IMR-90 (cell line): ENCODE data around the gene NPAS2. TPM values are rescaled to one million over a fixed set of nuclear protein-coding genes. Genes with fewer than 3 reads are reported as not detected.

Experiments used
- ATAC-seq: fragments of 200-7000 bp; cut with Tn5 transposase; 2 replicates; pipeline ENCODE4 v1.9.1; 2020; ENCODE audit warnings: low read depth, mild to moderate bottlenecking, moderate library complexity
- BruUV-seq: library from RNA; stranded (reverse); fragments of 400-500 nt; replicated peaks from 2 replicates; lab custom pipeline; 2021; lab: Mats Ljungman, UMichigan
- CTCF ChIA-PET: fragments of 300-600 bp; formaldehyde crosslinking; extraction: SDS; loops from one replicate; lab custom pipeline; 2021; ENCODE audit warnings: antibody characterized with exemption; lab: Yijun Ruan, JAX
- POLR2A ChIA-PET: fragments of 300-600 bp; sonication (Branson Sonifier 250); formaldehyde crosslinking; loops from one replicate; lab custom pipeline; 2022; ENCODE audit warnings: antibody characterized with exemption; ENCODE audit not compliant: unreplicated experiment; lab: Charles Lee
- DNase-seq: peaks from one replicate; pipeline ENCODE4 v3.0.0; 2013
- H2AFZ ChIP-seq: replicated peaks from 2 replicates; pipeline ENCODE3; 2013; ENCODE audit warnings: low read length, mild to moderate bottlenecking; ENCODE audit not compliant: poor library complexity
- H2AK5ac ChIP-seq: 2 replicates; pipeline ENCODE4 v1.6.1; 2013; ENCODE audit warnings: low read depth, low read length, inconsistent platforms
- H2AK9ac ChIP-seq: replicated peaks from 2 replicates; pipeline ENCODE3; 2013; ENCODE audit warnings: mild to moderate bottlenecking, low read depth, low read length, moderate library complexity; ENCODE audit not compliant: poor library complexity
- H2BK120ac ChIP-seq: 2 replicates; pipeline ENCODE4 v1.6.1; 2013; ENCODE audit warnings: low read depth, low read length, inconsistent platforms
- H2BK15ac ChIP-seq: 3 replicates; pipeline ENCODE4 v1.6.1; 2013; ENCODE audit warnings: low read depth, low read length, inconsistent platforms
- H2BK20ac ChIP-seq: 2 replicates; pipeline ENCODE4 v1.6.1; 2013; ENCODE audit warnings: low read depth, mild to moderate bottlenecking, inconsistent platforms, low read length, moderate library complexity
- H2BK5ac ChIP-seq: 2 replicates; pipeline ENCODE4 v1.6.1; 2013; ENCODE audit warnings: mild to moderate bottlenecking, low read depth, low read length, inconsistent platforms; ENCODE audit not compliant: poor library complexity, severe bottlenecking
- H3K14ac ChIP-seq: replicated peaks from 2 replicates; pipeline ENCODE4 v1.6.1; 2013; ENCODE audit warnings: low read depth, low read length, inconsistent platforms
- H3K18ac ChIP-seq: 2 replicates; pipeline ENCODE4 v1.6.1; 2013; ENCODE audit warnings: low read depth, low read length, control low read depth
- H3K23ac ChIP-seq: 2 replicates; pipeline ENCODE4 v1.6.1; 2013; ENCODE audit warnings: low read depth, low read length, inconsistent platforms
- H3K27ac ChIP-seq: 2 replicates; pipeline ENCODE4 v1.5.1; 2013; ENCODE audit warnings: mild to moderate bottlenecking, control low read depth, low read length; ENCODE audit not compliant: insufficient read depth
- H3K27me3 ChIP-seq: 2 replicates; pipeline ENCODE4 v1.6.1; 2013; ENCODE audit warnings: low read length; ENCODE audit not compliant: control insufficient read depth, insufficient read depth
- H3K36me3 ChIP-seq: 2 replicates; pipeline ENCODE4 v1.6.1; 2013; ENCODE audit warnings: low read length, mixed read lengths; ENCODE audit not compliant: control insufficient read depth, insufficient read depth
- H3K4ac ChIP-seq: 2 replicates; pipeline ENCODE4 v1.6.1; 2013; ENCODE audit warnings: low read depth, low read length, inconsistent platforms
- H3K4me1 ChIP-seq: 2 replicates; pipeline ENCODE4 v1.6.1; 2013; ENCODE audit warnings: low read length, mixed read lengths; ENCODE audit not compliant: control insufficient read depth, insufficient read depth
- H3K4me2 ChIP-seq: 2 replicates; pipeline ENCODE4 v1.6.1; 2013; ENCODE audit warnings: low read depth, mild to moderate bottlenecking, control low read depth, low read length, moderate library complexity
- H3K4me3 ChIP-seq: 2 replicates; pipeline ENCODE4 v1.5.1; 2013; ENCODE audit warnings: low read depth, mild to moderate bottlenecking, control low read depth, low read length, moderate library complexity; ENCODE audit not compliant: insufficient read depth
- H3K56ac ChIP-seq: 2 replicates; pipeline ENCODE4 v1.6.1; 2013; ENCODE audit warnings: low read length, inconsistent platforms; ENCODE audit not compliant: insufficient read depth; ENCODE audit errors: extremely low read depth
- H3K79me1 ChIP-seq, 2 experiments: 2 replicates each; pipeline ENCODE4 v1.6.1; 2013; ENCODE audit warnings: low read length in 2 of 2, inconsistent platforms in 1 of 2, low read depth in 1 of 2
- H3K9ac ChIP-seq: 2 replicates; pipeline ENCODE4 v1.6.1; 2013; ENCODE audit warnings: low read depth, low read length, control low read depth
- H3K9me1 ChIP-seq: 2 replicates; pipeline ENCODE4 v1.6.1; 2013; ENCODE audit warnings: low read length, inconsistent platforms; ENCODE audit not compliant: insufficient read depth
- H3K9me3 ChIP-seq: 2 replicates; pipeline ENCODE4 v1.6.1; 2013; ENCODE audit warnings: low read length; ENCODE audit not compliant: control insufficient read depth, insufficient read depth
- H4K20me1 ChIP-seq: 2 replicates; pipeline ENCODE4 v1.6.1; 2013; ENCODE audit warnings: low read length, inconsistent platforms; ENCODE audit not compliant: insufficient read depth
- H4K5ac ChIP-seq: 2 replicates; pipeline ENCODE4 v1.6.1; 2013; ENCODE audit warnings: mild to moderate bottlenecking, low read depth, low read length, control low read depth
- H4K8ac ChIP-seq, 2 experiments: 2 replicates each; pipeline ENCODE4 v1.6.1; 2013; ENCODE audit warnings: low read depth in 2 of 2, low read length in 2 of 2, control low read depth in 1 of 2, inconsistent platforms in 1 of 2
- H4K91ac ChIP-seq: 2 replicates; pipeline ENCODE4 v1.6.1; 2013; ENCODE audit warnings: low read depth, low read length, inconsistent platforms; ENCODE audit not compliant: insufficient read depth
- CEBPB ChIP-seq: IDR thresholded peaks from 2 replicates; pipeline ENCODE4 v1.6.1; 2012; ENCODE audit warnings: low read depth, low read length, improper control_type of control experiment
- CHD1 ChIP-seq: IDR thresholded peaks from 2 replicates; pipeline ENCODE4 v1.6.1; 2012; ENCODE audit warnings: low read depth, low read length, improper control_type of control experiment
- FOS ChIP-seq: fragments of 150-350 bp; IDR thresholded peaks from 2 replicates; pipeline ENCODE4 v1.6.1; 2016; ENCODE audit warnings: low read depth, low read length
- MAFK ChIP-seq: IDR thresholded peaks from 2 replicates; pipeline ENCODE4 v1.6.1; 2012; ENCODE audit warnings: low read depth, low read length, improper control_type of control experiment
- MXI1 ChIP-seq: IDR thresholded peaks from 2 replicates; pipeline ENCODE4 v1.6.1; 2012; ENCODE audit warnings: low read depth, mild to moderate bottlenecking, low read length, moderate library complexity, borderline replicate concordance
- NFE2L2 ChIP-seq: fragments of 150-350 bp; IDR thresholded peaks from 2 replicates; pipeline ENCODE4 v1.6.1; 2016; ENCODE audit warnings: low read depth, mild to moderate bottlenecking, low read length
- POLR2A ChIP-seq: IDR thresholded peaks from 2 replicates; pipeline ENCODE4 v1.6.1; 2012; ENCODE audit warnings: mild to moderate bottlenecking, low read depth, low read length
- RAD21 ChIP-seq: IDR thresholded peaks from 2 replicates; pipeline ENCODE4 v1.6.1; 2012; ENCODE audit warnings: low read length, improper control_type of control experiment
- RCOR1 ChIP-seq: IDR thresholded peaks from 2 replicates; pipeline ENCODE4 v1.6.1; 2012; ENCODE audit warnings: mild to moderate bottlenecking, low read length, improper control_type of control experiment; ENCODE audit not compliant: insufficient replicate concordance
- RFX5 ChIP-seq: IDR thresholded peaks from 2 replicates; pipeline ENCODE4 v1.8.0; 2012; ENCODE audit warnings: low read depth, mild to moderate bottlenecking, low read length, moderate library complexity
- WGBS, 2 experiments: methylation state at CpG; one replicate each; pipeline versions ENCODE4 v1.1.5 to v1.1.7; 2013; ENCODE audit warnings: missing lambda C conversion rate in 2 of 2; ENCODE audit not compliant: insufficient read length in 1 of 2; ENCODE audit errors: extremely low coverage in 2 of 2; 5-methylcytosine and 5-hydroxymethylcytosine counted together
- dilution Hi-C: fragments of 300-500 bp; cut with HindIII; formaldehyde crosslinking; loops from one replicate; pipeline ENCODE4 v1.14.3; 2018; ENCODE audit warnings: low sequenced_read_pairs; ENCODE audit not compliant: unreplicated experiment
- in situ Hi-C: fragments of 300-500 bp; cut with MboI; formaldehyde crosslinking; loops from 3 replicates; pipeline ENCODE4 v1.14.3; 2019; ENCODE audit warnings: low sequenced_read_pairs, inconsistent platforms, mixed read lengths
- intact Hi-C: fragments of 100-400 bp; cut with micrococcal nuclease; formaldehyde crosslinking; loops from 2 replicates; pipeline ENCODE4 v1.10.0; 2022
- polyA plus RNA-seq, 3 experiments: library from polyadenylated mRNA; depleted of rRNA; stranded (reverse); fragments of >200 nt; gene quantifications; 2 replicates each; pipeline ENCODE4 v1.2.3, GENCODE V29; 2012; ENCODE audit warnings: low replicate concordance in 1 of 3
- total RNA-seq: library from RNA; depleted of rRNA; stranded (reverse); fragments of >200 nt; gene quantifications from 2 replicates; pipeline ENCODE4 v1.2.3, GENCODE V29; 2012
- TF ChIP-seq, protein P1 (sequence below): conservative IDR thresholded peaks from 2 replicates; pipeline ENCODE4 v1.5.1; 2012; ENCODE audit warnings: mild to moderate bottlenecking, low read depth, low read length, improper control_type of control experiment

Gene NPAS2
- total and polyA plus RNA-seq, 2 of the 4 experiments (the other 2 are of a cell fraction) = 5.2 to 14.8 TPM

DNA sequence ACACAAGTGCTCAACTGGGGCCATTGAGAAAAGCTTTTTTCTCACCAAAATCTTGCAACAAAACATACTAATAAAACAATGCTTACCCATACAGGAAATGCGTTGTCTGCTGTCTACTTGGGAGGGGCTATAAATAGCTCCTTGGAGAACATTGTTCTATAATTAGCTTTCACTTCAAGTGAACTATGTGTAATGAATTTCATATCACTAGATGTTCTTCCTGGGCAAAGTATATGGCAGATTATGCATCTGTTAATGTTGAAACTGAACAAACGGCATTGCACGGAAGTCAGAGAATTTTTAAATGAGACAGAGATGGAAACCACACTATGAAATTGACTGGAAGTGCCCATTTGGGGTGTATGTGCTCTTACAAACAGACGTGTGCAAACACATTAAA lies 6.4 kb upstream of the NPAS2 start:
- POLR2A ChIA-PET = no interaction called here
- H3K36me3 ChIP-seq = no peaks in the 10 kb centered on the region
- peak overlapping the region; percentile 43 for H3K14ac ChIP-seq
- no peak overlapping the region for H3K4me2 ChIP-seq
- no peaks in the 10 kb centered on the region for H4K20me1 ChIP-seq
- no peaks in the 10 kb centered on the region for H3K79me1 ChIP-seq
- H3K27me3 ChIP-seq = no peaks in the 10 kb centered on the region; the same call in 1 of the 2 replicates
- no peak overlapping the region for H4K5ac ChIP-seq
- ATAC-seq (no peak), DNase-seq (peak; percentile 42)
- no peak for TF ChIP-seq RFX5
- no peak for TF ChIP-seq CEBPB
- TF ChIP-seq RAD21 = no peak
- no peak for TF ChIP-seq CHD1
- TF ChIP-seq POLR2A = no peak
- TF ChIP-seq, protein P1, sequence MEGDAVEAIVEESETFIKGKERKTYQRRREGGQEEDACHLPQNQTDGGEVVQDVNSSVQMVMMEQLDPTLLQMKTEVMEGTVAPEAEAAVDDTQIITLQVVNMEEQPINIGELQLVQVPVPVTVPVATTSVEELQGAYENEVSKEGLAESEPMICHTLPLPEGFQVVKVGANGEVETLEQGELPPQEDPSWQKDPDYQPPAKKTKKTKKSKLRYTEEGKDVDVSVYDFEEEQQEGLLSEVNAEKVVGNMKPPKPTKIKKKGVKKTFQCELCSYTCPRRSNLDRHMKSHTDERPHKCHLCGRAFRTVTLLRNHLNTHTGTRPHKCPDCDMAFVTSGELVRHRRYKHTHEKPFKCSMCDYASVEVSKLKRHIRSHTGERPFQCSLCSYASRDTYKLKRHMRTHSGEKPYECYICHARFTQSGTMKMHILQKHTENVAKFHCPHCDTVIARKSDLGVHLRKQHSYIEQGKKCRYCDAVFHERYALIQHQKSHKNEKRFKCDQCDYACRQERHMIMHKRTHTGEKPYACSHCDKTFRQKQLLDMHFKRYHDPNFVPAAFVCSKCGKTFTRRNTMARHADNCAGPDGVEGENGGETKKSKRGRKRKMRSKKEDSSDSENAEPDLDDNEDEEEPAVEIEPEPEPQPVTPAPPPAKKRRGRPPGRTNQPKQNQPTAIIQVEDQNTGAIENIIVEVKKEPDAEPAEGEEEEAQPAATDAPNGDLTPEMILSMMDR = no peak
- no peak for TF ChIP-seq NFE2L2
- no peak for TF ChIP-seq RCOR1
- no peak for TF ChIP-seq MXI1
- no peak for TF ChIP-seq MAFK
- TF ChIP-seq FOS = no peak
- H2BK20ac ChIP-seq = 0 out of 2 replicates have a peak overlapping the region, but pooled peaks have one; percentile 58
- no CpG with 5 or more reads among the region's 4 CpGs for WGBS, 2 experiments
- in situ Hi-C loops (loop anchor here (5.0 to 25.0 kb wide), 2 partner anchors 81 to 201 kb away; no protein-coding TSS in a partner anchor), intact Hi-C loops (no loop called here), dilution Hi-C loops (no loop called here)
- H3K9ac ChIP-seq = no peak overlapping the region
- no peak overlapping the region for H3K4me3 ChIP-seq
- no peak overlapping the region for H3K56ac ChIP-seq
- H4K91ac ChIP-seq = no peak overlapping the region; the same call in 1 of the 2 replicates
- no peak overlapping the region for H2BK5ac ChIP-seq
- CTCF ChIA-PET = no interaction called here
- H3K23ac ChIP-seq = peak overlapping the region; percentile 67; the same call in 1 of the 2 replicates
- H3K4me1 ChIP-seq = no peaks in the 10 kb centered on the region; the same call in 1 of the 2 replicates
- BruUV-seq = no TSS peak
- H2AK9ac ChIP-seq = no peak overlapping the region
- no peak overlapping the region for H3K27ac ChIP-seq
- H2BK15ac ChIP-seq = no peak overlapping the region
- H3K18ac ChIP-seq = no peak overlapping the region; the same call in 1 of the 2 replicates
- peak overlapping the region; percentile 18; the same call in 1 of the 2 replicates for H3K4ac ChIP-seq
- no peaks in the 10 kb centered on the region for H3K9me3 ChIP-seq
- no peak overlapping the region for H4K8ac ChIP-seq
- H2AFZ ChIP-seq = no peak overlapping the region
- H3K9me1 ChIP-seq = peaks cover 6% of the 10 kb centered on the region; the same call in 1 of the 2 replicates
- H2BK120ac ChIP-seq = peak overlapping the region; percentile 67; the same call in 1 of the 2 replicates
- no peak overlapping the region for H2AK5ac ChIP-seq
